Parathyroid adenoma (tissue), 2 donors: ENCODE data around the gene TP53.

Experiments
- H2AFZ ChIP-seq: fragments of 300-600 bp; sonication (generic); one replicate; pipeline ENCODE4 v1.7.0; 2017; ENCODE audit warnings: antibody characterized with exemption, mild to moderate bottlenecking
- H3K27ac ChIP-seq: fragments of 300-600 bp; sonication (generic); one replicate; pipeline ENCODE4 v1.7.0; 2017
- H3K27me3 ChIP-seq: fragments of 300-600 bp; sonication (generic); one replicate; pipeline ENCODE4 v1.7.0; 2017; ENCODE audit warnings: low read length; ENCODE audit not compliant: control insufficient read depth, insufficient read depth
- H3K36me3 ChIP-seq: fragments of 300-600 bp; sonication (generic); one replicate; pipeline ENCODE4 v1.7.0; 2017; ENCODE audit warnings: low read length; ENCODE audit not compliant: control insufficient read depth, insufficient read depth
- H3K4me1 ChIP-seq: fragments of 300-600 bp; sonication (generic); one replicate; pipeline ENCODE4 v1.7.0; 2017; ENCODE audit warnings: control low read depth
- H3K4me2 ChIP-seq: fragments of 300-600 bp; sonication (generic); one replicate; pipeline ENCODE4 v1.7.0; 2017; ENCODE audit warnings: low read length
- H3K4me3 ChIP-seq: fragments of 300-600 bp; sonication (generic); one replicate; pipeline ENCODE4 v1.7.0; 2017; ENCODE audit warnings: low read depth, low read length
- H3K79me2 ChIP-seq: fragments of 300-600 bp; sonication (generic); one replicate; pipeline ENCODE4 v1.7.0; 2017; ENCODE audit warnings: control low read depth
- H3K9ac ChIP-seq: fragments of 300-600 bp; sonication (generic); one replicate; pipeline ENCODE4 v1.7.0; 2017; ENCODE audit warnings: mild to moderate bottlenecking
- H3K9me3 ChIP-seq: fragments of 300-600 bp; sonication (generic); one replicate; pipeline ENCODE4 v1.7.0; 2017; ENCODE audit warnings: low read length; ENCODE audit not compliant: control insufficient read depth
- CTCF ChIP-seq: fragments of 300-600 bp; sonication (generic); IDR thresholded peaks from one replicate; pipeline ENCODE4 v1.7.0; 2017; ENCODE audit warnings: antibody characterized with exemption, mild to moderate bottlenecking
- donor health status: primary hyperparathyroidism.

TP53 gene

GRCh38 chr17:7636163-7636562 is 51.1 kb downstream of the TP53 start:
- Histone ChIP-seq H3K4me3 (no peak overlapping the region), H3K4me1 (peaks cover 17% of the 10 kb centered on the region), H3K4me2 (no peak overlapping the region), H3K27ac (no peak overlapping the region), H3K36me3 (no peaks in the 10 kb centered on the region), H2AFZ (no peak overlapping the region), H3K9ac (no peak overlapping the region), H3K9me3 (no peaks in the 10 kb centered on the region), H3K79me2 (no peaks in the 10 kb centered on the region), H3K27me3 (no peaks in the 10 kb centered on the region)
- TF ChIP-seq CTCF, result no peak

- H3K9me3 ChIP-seq, result no peaks in the 10 kb centered on the region
- H3K4me2 ChIP-seq, result no peak overlapping the region
- no peak overlapping the region for H2AFZ ChIP-seq
- H3K79me2 ChIP-seq, result no peaks in the 10 kb centered on the region
- H3K9ac ChIP-seq, result no peak overlapping the region
- H3K4me1 ChIP-seq, result peaks cover 25% of the 10 kb centered on the region
- H3K4me3 ChIP-seq, result no peak overlapping the region
- no peaks in the 10 kb centered on the region for H3K36me3 ChIP-seq
- H3K27ac ChIP-seq, result no peak overlapping the region
- no peaks in the 10 kb centered on the region for H3K27me3 ChIP-seq
- TF ChIP-seq CTCF, result peak; percentile 25
Measured at GRCh38 chr17:7634384-7634783, 52.9 kb downstream of the TP53 start.

- Histone ChIP-seq H3K4me2 (no peak overlapping the region), H3K4me1 (peaks cover 25% of the 10 kb centered on the region), H3K9ac (no peak overlapping the region), H3K36me3 (no peaks in the 10 kb centered on the region), H3K9me3 (no peaks in the 10 kb centered on the region), H3K4me3 (no peak overlapping the region), H2AFZ (peak overlapping the region; percentile 85), H3K79me2 (no peaks in the 10 kb centered on the region), H3K27ac (peak overlapping the region; percentile 3), H3K27me3 (no peaks in the 10 kb centered on the region)
- no peak for TF ChIP-seq CTCF
Measured at GRCh38 chr17:7633093-7633492, 54.2 kb downstream of the TP53 start.

GRCh38 chr17:7632492-7632894 is 54.8 kb downstream of the TP53 start:
- H3K27ac ChIP-seq, result peak overlapping the region; percentile 3
- TF ChIP-seq CTCF, result peak; percentile 72

More at GRCh38 chr17:7632492-7632894, 54.8 kb downstream of the TP53 start:
- Histone ChIP-seq H3K79me2 (no peaks in the 10 kb centered on the region), H3K4me3 (peak overlapping the region; percentile 1), H3K9ac (no peak overlapping the region), H3K4me1 (peaks cover 25% of the 10 kb centered on the region), H3K9me3 (no peaks in the 10 kb centered on the region), H3K36me3 (no peaks in the 10 kb centered on the region), H3K4me2 (no peak overlapping the region), H3K27me3 (no peaks in the 10 kb centered on the region), H2AFZ (peak overlapping the region; percentile 85)
